PC-9 (cell line): Measurements from ENCODE around the gene CIAPIN1.

Experiments
- EZH2 ChIP-seq: fragments of 200-600 bp; sonication (generic); IDR thresholded peaks from 2 replicates; pipeline ENCODE4 v1.8.0; 2017; ENCODE audit warnings: antibody characterized with exemption, low read depth
- TF ChIP-seq, protein P1 (sequence below): fragments of 200-600 bp; sonication (generic); conservative IDR thresholded peaks from 2 replicates; pipeline ENCODE4 v1.6.1; 2017; ENCODE audit warnings: mixed run types, antibody characterized with exemption, mild to moderate bottlenecking, moderate library complexity

DNA sequence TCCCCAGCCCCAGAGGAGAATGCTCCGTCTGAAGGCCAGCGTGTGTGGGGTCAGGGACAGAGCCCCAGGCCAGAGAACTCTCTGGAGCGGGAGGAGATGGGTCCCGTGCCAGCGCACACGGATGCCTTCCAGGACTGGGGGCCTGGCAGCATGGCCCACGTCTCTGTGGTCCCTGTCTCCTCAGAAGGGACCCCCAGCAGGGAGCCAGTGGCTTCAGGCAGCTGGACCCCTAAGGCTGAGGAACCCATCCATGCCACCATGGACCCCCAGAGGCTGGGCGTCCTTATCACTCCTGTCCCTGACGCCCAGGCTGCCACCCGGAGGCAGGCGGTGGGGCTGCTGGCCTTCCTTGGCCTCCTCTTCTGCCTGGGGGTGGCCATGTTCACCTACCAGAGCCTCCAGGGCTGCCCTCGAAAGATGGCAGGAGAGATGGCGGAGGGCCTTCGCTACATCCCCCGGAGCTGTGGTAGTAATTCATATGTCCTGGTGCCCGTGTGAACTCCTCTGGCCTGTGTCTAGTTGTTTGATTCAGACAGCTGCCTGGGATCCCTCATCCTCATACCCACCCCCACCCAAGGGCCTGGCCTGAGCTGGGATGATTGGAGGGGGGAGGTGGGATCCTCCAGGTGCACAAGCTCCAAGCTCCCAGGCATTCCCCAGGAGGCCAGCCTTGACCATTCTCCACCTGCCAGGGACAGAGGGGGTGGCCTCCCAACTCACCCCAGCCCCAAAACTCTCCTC, 64.5 kb downstream of the CIAPIN1 start:
- TF ChIP-seq, protein P1, sequence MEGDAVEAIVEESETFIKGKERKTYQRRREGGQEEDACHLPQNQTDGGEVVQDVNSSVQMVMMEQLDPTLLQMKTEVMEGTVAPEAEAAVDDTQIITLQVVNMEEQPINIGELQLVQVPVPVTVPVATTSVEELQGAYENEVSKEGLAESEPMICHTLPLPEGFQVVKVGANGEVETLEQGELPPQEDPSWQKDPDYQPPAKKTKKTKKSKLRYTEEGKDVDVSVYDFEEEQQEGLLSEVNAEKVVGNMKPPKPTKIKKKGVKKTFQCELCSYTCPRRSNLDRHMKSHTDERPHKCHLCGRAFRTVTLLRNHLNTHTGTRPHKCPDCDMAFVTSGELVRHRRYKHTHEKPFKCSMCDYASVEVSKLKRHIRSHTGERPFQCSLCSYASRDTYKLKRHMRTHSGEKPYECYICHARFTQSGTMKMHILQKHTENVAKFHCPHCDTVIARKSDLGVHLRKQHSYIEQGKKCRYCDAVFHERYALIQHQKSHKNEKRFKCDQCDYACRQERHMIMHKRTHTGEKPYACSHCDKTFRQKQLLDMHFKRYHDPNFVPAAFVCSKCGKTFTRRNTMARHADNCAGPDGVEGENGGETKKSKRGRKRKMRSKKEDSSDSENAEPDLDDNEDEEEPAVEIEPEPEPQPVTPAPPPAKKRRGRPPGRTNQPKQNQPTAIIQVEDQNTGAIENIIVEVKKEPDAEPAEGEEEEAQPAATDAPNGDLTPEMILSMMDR: no peak
- TF ChIP-seq EZH2: no peak
